HG02852 (cell line): ENCODE data around the gene PATE2.

Experiments
- ATAC-seq: cut with Tn5 transposase; IDR thresholded peaks from one replicate; pipeline ENCODE4 v1.9.1; 2021; ENCODE audit warnings: mild to moderate bottlenecking, moderate library complexity; ENCODE audit not compliant: unreplicated experiment

Gene PATE2

DNA sequence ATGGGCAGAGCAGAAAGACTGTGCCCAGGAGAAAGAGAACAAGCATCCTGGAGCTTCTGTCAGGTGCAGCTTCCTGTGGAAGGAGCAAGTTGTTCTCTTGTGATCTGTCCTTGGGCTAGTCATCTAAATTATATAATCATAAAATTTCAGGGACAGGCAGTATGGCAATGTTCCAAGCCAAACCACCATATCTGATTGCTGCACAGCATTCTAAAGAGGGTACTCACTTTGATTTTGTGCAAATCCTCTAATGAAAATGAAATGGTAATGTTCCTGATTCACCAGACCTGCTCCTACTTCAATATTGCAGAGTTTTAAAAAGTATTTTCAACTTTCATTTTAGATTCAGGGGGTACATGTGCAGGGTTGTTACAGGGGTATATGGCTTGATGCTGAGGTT, at the start of gene PATE2:
TSS of gene PATE2 (minus strand) at position 101 of the 400 bp plus-strand sequence. CDS start at position 46, 55 bp downstream.
- no peak for ATAC-seq

DNA sequence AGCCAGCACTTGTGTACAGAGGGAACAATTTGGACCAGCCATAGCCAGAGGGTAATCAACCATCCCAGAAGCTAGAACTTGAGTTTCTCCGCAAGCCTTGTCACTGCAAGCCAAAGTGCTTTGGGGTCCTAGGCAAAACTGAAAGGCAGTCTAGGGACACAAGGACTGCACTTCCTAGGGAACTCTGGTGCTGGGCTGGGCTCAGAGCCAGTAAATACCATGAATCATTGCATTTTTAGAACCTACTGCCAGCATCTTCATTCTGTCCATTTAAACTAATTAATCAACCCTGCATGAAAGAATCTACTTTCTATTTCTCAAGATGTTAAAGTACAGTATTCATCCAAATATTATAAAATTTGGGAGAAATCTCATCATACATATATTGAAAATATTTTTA, 29.3 kb upstream of the PATE2 start:
- ATAC-seq = no peak

- no peak for ATAC-seq
These were observed 23.8 kb upstream of the PATE2 start for GRCh38 chr11:125802387-125802786.

GRCh38 chr11:125799808-125800207, 21.2 kb upstream of the PATE2 start:
- ATAC-seq = no peak

DNA sequence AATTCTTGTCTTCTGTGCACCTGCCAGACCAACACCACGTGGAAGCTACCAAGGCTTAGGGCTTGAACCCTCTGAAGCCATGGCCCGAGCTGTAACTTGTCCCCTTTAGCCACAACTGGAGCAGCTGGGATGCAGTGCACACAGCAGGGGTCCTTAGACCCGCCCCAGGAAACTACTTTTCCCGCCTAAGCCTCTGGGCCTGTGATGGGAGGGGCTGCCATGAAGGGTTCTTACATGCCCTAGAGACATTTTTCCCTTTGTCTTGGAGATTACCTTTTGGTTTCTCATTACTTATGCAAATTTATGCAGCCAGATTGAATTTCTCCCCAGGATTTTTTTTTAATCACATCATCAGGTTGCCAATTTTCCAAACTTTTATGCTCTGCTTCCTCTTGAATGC, 19.0 kb upstream of the PATE2 start:
- ATAC-seq = no peak

DNA sequence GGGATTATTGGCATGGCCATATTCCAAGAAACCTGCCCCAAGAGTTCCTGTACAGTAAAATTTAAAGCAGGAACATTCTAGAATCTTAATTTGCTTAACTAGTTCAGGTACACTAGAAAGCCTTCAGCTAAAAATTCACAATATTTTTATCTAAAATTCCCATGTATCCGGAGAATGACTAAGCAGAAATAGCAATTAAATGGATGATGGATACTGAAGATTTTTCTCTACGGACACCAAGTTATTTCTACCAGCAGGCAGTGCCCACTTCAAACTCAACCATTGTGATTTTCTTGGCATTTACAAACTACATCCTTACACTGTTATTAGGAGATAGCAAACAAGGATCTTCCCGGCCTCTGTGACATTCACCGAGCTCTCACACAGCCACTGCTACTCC, 12.2 kb upstream of the PATE2 start:
- no peak for ATAC-seq

DNA sequence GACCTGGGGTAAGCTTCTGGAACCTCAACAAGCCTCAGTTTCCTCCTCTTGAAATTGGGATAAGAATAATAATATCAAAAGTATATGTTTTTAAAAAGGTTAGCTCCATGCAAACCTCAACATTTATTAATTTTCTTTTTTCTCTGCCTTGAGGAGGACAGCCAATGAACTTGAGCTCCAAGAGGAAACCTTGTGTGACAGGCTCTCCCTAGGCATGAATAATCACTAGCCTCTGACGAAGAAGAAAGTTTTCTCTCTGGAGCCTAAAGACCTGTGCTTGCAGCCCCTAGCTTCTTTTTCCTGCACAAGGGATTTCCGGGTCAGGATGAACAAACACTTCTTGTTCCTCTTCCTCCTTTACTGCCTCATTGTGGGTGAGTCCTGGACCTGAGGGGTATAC, 9.2 kb upstream of the PATE2 start, which contains the start of gene PATE3:
TSS of gene PATE3 (plus strand) at position 301 of the 400 bp plus-strand sequence. CDS start at position 326, 25 bp downstream.
- no peak for ATAC-seq

DNA sequence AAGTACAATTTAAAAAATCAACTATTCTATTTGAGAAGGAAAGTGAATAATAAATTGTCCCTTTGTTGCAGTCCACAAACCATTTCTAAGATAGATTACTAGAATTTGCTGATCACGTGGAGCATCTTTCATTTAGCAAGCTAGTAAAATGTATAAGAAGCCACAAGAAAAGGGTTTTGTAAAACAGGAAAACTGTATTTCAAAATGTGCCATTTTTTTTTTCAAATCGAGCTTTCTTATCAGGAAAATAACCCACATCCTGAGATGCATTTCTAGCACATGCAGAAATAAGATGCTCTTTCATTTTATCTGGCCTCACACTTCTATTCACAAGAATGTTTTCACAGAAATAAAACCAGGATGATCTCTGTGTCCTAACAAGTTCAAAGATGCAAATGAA, 6.0 kb upstream of the PATE2 start:
- no peak for ATAC-seq

GRCh38 chr11:125777309-125777708, 1.3 kb downstream of the PATE2 start:
- no peak for ATAC-seq

DNA sequence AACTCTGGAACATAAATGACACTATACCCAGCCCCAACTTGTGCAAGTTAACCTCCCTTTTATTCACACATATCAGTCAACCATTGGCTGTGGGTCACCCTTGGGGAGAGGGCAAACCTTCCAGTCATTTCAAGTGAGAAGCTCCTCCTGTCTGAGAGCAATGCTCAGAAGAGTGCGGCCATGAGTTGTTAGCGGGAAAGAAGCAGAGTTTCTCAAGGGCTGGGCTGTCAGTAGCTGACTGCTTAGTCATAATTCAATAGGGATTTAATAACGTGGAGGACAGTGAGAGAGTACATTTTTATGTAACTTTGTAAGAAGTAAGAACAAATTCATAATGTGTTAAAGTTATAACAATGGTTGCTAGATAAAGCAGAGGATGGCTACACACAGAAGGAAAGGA, 5.1 kb downstream of the PATE2 start:
- no peak for ATAC-seq

DNA sequence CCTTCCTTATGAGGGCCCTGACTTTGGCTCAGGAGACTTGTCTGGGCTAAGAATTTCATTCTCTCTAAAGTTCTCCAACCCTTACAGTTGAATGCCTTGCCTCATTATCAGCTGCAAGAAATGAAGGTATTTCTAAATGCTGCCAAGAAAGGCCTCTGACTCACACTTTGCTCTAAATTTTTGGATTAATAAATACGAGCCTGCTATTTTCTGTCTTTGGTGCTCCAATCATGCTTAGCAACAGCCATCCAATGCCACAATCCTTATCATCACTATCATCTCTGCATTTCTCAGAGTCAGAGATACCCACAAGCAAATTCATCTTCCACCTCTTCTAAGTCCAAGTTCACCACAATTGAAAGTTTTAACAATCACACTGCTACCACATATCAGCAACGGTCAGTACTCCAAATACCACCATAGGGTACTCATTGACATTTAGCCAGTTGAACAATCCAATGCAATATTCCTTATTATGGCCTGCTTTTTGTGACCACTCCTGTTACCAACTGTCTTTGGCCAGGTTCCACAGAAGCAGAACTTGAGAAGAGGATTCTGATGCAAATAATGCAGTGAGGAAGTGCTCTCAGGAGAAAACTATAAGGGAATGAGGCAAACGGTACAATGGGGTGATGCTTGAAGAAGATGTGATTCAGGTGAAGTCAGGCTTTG, 5.7 kb downstream of the PATE2 start:
- no peak for ATAC-seq

DNA sequence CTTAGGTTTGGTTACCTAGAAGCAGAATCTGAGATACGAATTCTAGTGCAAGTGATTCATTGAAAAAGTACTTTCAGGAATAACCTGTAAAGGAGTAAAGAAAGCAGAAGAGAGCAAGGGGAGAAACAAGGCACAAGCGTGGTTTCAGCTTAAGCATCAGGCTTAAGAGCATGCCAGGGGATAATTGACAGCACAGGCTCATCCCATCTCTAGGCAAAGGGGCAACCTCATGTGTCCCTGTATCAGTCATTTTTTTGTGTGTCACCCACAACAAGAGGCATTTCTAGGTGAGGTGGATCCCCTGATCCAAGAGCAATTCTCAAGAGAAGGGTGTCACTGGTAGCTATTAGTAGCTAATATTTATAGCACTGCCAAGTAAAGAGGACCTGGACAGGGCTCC, 8.0 kb downstream of the PATE2 start:
- ATAC-seq = no peak

DNA sequence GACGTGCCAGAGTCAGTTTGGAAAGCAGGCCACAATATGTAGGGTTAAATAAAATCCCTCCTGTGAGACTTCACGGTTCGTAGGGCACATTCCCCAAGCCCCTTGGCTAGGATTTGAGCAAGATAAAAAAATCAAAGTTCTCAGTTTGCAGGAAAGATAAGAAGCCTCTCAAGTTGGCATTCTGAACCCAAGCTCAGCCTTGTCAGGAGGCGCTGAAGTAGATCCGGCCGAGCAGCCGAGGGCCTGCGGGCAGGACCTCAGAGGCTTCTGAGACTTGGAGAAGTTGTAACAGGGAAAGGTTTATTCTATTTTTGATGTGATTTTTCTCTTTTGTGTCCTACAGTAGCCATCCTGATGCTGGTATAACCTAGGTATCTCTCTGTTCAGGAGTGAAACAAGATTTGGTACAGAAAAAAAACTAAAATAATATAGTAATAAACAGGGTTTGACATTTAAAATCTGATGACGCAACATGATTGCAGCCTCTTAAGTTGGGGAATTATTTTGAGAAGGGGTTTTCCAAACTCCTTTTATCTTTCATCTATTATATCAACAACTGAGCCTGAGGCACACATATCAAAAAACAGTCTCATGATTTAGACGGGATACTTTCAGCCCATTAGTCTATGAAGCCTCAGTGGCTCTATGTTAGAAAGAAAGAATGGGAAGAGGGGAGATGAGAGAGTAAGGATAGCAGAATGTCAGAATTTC, 10.1 kb downstream of the PATE2 start:
- ATAC-seq = no peak

DNA sequence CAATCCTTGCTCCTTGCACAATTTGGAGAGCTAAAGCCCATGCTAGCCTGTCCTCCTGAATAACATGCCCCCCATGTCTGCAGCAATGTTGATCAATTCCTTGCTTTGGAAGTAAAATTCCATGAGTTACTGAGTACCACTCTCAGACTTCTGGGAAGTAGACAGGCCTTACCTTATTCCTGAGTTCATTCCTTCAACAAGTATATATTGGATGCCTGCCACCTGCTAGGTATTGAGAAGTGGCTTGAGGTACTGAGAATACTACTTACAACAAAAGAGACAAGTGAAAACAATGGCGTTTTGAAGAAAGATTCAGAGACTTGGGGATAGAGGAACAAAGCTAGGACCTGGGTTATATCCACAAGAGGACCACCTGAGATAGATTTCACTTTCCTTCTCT, 12.4 kb downstream of the PATE2 start:
- no peak for ATAC-seq

- no peak for ATAC-seq
These were observed 15.1 kb downstream of the PATE2 start for GRCh38 chr11:125763483-125763882.

GRCh38 chr11:125762445-125762844, 16.2 kb downstream of the PATE2 start:
- no peak for ATAC-seq

- ATAC-seq = no peak
These were observed 22.6 kb downstream of the PATE2 start for GRCh38 chr11:125756050-125756449.

- no peak for ATAC-seq
These were observed 28.0 kb downstream of the PATE2 start for GRCh38 chr11:125750629-125751028.

DNA sequence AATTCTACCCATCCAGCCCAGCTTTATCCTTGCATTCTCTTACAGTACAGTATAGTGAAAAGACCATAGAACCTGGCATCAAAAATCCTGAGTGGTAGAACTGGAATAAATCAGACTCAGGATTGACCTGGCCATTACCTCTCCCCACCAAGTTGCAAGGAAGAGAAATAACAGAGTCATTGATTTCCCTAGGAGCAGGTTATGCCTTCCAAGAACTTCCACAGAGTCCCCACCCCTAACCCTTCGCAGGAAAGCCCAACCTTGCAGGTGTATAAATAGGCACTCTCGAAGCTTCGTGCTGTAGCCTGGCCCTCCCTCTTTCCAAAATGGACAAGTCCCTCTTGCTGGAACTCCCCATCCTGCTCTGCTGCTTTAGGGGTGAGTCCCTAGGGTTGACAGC, 32.6 kb downstream of the PATE2 start, which contains the start of gene PATE1:
TSS of gene PATE1 (plus strand) at position 301 of the 400 bp plus-strand sequence. CDS start at position 327, 26 bp downstream.
- no peak for ATAC-seq

GRCh38 chr11:125743681-125744080, 34.9 kb downstream of the PATE2 start:
- no peak for ATAC-seq

- no peak for ATAC-seq
These were observed 38.0 kb downstream of the PATE2 start for GRCh38 chr11:125740617-125741016.

GRCh38 chr11:125728969-125729368, 49.7 kb downstream of the PATE2 start:
- ATAC-seq = no peak
